PFSK-1 (cell line): Measurements from ENCODE around the gene NDUFS7.

ENCODE experiments used
- POLR2AphosphoS5 ChIP-seq: IDR thresholded peaks from 2 replicates; pipeline ENCODE4 v1.6.1; 2012; ENCODE audit warnings: low read depth, mild to moderate bottlenecking, control low read depth, low read length, moderate library complexity
- REST ChIP-seq, 2 experiments: IDR thresholded peaks; 2 replicates each; pipeline versions ENCODE4 v1.6.1 to v1.8.0; 2011 to 2012; ENCODE audit warnings: low read depth in 2 of 2, low read length in 2 of 2, control low read depth in 1 of 2, inconsistent platforms in 1 of 2, mild to moderate bottlenecking in 1 of 2, moderate library complexity in 1 of 2; ENCODE audit not compliant: insufficient read depth in 1 of 2
- TAF1 ChIP-seq: IDR thresholded peaks from 2 replicates; pipeline ENCODE4 v1.6.1; 2012; ENCODE audit warnings: low read length, control low read depth, borderline replicate concordance; ENCODE audit not compliant: insufficient read depth

GRCh38 chr19:1410136-1410786 lies 26.6 kb downstream of the NDUFS7 start:
- TF ChIP-seq POLR2AphosphoS5 = no peak
- no peak for TF ChIP-seq REST (IDR thresholded peaks at IDR 0.05; ENCODE audit: insufficient read depth in 1 of 2, low read depth in 2 of 2, low read length in 2 of 2)
- TF ChIP-seq TAF1 = no peak
